Measurements from ENCODE around the gene MAP4K3.
"Not testable (repeated sequence)": the region's sequence is repeated elsewhere in the genome, so short reads cannot be mapped to it uniquely, and the experiment has no call there.

Gene MAP4K3

DNA sequence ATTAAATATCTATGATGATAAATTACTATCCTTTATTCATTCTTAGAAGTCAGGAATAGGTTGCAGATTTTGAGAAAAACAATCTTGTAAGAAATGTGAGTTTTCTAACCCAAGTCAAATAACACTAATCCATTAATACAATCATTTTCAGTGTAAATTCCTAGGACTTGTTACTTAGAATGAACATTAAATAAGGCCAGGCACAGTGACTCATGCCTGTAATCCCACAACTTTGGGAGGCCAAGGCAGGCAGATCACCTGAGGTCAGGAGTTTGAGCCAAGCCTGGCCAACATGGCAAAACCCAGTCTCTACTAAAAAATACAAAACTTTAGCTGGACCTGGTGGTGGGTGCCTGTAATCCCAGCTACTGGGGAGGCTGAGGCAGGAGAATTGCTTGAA, 147.5 kb downstream of the MAP4K3 start:
- DNase-seq, result no peak

- no peak for DNase-seq
These were observed 153.5 kb downstream of the MAP4K3 start for GRCh38 chr2:39283561-39283960.

- no peak for DNase-seq
These were observed 155.7 kb downstream of the MAP4K3 start for GRCh38 chr2:39281391-39281790.

DNA sequence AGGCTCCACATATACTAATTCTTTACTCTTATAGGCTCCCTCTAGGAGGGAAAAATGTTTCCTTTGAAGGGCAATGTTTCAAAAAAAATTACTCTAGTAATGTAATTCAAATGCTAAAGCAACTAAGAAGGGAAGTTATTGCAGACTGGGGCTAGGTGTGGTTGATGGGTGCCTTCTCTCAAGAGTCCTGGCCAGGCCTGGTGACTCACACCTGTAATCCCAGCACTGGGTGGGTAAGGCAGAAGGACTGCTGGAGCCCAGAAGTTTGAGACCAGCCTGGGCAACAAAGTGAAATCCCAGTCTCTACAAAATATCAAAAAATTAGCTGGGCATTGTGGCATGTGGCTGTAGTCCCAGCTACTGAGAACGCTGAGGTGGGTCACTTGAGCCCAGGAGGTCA, 162.1 kb downstream of the MAP4K3 start:
- no peak for DNase-seq

GRCh38 chr2:39269941-39270340, 167.1 kb downstream of the MAP4K3 start:
- DNase-seq, result no peak

GRCh38 chr2:39266916-39267434, 170.1 kb downstream of the MAP4K3 start:
- DNase-seq, result no peak

- no peak for DNase-seq
These were observed 170.8 kb downstream of the MAP4K3 start for GRCh38 chr2:39266139-39266805.

DNA sequence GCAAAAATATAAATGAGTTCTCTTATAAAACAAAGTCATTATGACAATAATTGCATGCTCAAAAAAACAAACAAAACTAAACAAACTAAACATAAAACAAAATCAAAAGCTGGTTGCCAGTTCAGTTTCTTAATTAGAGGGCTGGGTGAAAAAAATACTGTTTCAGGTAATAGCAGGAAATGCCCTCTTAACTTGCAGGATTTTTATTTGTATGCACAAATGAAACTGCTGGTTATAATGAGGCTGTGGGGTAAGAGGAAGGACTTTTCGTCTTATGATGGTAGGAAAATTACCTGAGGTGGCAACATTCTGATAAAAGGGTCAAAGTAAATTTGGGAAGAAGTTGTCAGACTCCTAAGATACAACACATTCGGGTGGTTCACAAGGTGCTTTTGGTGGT, 171.8 kb downstream of the MAP4K3 start:
- DNase-seq, result no peak

DNA sequence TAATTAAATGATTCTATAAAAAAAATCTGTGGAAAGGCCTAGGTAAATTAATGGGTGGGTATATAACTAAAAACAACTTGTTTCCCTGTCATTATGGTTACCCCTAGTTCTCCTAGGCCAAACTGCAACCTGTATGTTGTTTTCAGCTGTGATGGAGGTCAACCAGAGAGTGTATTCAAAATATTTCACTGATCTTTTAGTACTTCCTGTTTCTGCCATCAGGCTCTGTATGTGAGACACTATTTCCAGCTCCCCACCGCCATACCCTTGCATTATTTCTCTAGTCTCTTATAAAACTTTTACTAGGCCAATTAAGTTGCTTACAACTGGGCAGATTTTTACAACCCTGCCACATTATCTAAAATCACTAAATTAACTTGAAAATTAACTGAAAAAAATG, 172.4 kb downstream of the MAP4K3 start:
- DNase-seq, result no peak

GRCh38 chr2:39260087-39260486, 177.0 kb downstream of the MAP4K3 start:
- no peak for DNase-seq

GRCh38 chr2:39256040-39256439, 181.0 kb downstream of the MAP4K3 start:
- no peak for DNase-seq

DNA sequence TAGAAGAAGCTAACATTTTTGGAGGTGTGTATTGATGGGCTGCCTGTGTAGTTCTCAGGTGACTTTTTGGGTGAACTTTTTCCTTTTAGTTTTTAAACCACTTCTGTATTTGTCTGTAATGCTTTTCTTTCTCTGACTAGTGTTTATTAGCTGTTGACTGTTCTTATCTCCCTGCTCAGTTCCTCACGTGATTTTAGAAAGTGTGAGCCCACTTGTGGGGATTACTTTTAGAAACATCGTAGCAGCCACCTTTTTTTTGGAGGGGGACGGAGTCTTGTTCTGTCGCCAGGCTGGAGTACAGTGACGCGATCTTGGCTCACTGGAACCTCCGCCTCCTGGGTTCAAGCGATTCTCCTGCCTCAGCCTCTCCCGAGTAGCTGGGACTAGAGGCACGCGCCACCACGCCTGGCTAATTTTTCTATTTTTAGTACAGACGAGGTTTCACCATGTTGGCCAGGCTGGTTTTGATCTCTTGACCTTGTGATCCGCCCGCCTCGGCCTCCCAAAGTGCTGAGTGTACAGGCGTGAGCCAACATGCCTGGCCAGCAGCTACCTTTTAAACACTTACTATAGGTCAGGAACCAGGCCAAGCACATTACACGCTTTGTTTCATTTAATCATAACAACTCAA, 184.1 kb downstream of the MAP4K3 start:
- DNase-seq, result no peak

- DNase-seq, result no peak
These were observed 189.5 kb downstream of the MAP4K3 start for GRCh38 chr2:39247512-39248043.

GRCh38 chr2:39246382-39246980, 190.6 kb downstream of the MAP4K3 start:
- DNase-seq, result no peak

GRCh38 chr2:39244963-39245625, 192.0 kb downstream of the MAP4K3 start:
- DNase-seq, result peak; percentile 65

DNA sequence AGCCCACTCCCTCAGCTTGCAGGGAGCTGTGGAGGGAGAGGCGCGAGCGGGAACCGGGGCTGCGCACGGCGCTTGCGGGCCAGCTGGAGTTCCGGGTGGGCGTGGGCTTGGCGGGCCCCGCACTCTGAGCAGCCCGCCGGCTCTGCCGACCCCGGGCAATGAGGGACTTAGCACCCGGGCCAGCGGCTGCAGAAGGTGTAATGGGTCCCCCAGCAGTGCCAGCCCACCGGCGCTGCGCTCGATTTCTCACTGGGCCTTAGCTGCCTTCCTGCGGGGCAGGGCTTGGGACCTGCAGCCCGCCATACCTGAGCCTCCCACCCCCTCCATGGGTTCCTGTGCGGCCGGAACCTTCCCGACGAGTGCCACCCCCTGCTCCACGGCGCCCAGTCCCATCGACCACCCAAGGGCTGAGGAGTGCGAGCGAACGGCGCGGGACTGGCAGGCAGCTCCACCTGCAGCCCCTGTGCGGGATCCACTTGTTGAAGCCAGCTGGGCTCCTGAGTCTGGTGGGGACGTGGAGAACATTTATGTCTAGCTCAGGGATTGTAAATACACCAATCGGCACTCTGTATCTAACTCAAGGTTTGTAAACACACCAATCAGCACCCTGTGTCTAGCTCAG, 192.7 kb downstream of the MAP4K3 start:
- DNase-seq, result not testable (repeated sequence)

DNA sequence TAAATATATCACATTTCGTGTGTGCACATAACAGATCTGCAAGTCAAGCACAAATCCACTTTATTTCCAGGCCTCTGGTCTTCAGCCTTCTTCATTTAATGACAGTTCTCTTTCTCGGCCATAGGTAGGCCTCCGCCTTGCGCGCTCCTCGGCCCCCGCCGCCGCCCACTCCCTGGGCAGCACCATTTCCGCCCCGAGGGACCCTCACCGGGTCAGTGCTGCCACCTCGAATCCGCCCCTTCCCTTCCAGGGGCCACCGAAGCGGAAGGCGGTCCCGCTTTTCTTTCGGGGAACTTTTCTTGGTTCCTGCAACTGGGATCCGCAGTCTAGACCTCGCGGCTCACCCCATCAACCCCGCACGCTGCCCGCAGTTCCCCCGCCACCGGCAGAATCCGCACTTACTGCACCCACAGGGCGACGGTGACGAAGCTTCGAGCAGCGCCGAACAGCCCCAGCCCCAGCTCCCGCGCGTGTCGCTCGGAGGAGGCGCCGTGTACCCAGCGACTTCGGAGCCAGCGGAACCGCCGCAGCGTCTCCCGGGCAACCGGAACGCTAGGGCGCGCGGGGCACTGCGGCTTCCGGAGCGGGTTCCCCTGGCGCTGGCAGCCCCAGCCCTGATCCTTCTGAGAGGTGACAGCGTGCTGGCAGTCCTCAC, 193.5 kb downstream of the MAP4K3 start, which contains the start of gene CDKL4:
TSS of gene CDKL4 (minus strand) at position 502 of the 655 bp plus-strand sequence.
- DNase-seq, result no peak

DNA sequence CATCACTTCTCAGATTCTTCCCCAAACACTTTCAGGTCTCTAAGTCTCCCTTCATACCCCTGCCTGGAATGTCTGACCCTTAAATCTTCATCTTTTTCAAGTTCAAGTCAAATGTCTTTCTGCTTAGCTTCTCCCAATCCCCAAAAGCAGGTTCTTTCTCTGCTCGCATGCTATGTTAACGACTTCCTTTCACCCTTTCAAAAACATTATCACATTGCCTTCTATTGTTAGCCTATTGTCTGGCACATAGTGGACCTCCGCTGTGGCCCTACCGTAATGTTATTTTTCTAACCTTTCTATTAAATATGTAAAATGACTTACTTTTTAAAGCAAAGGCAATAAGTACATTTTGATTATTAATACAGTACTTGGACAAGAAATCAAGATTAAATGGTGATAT, 195.5 kb downstream of the MAP4K3 start:
- no peak for DNase-seq

- DNase-seq, result no peak
These were observed 196.3 kb downstream of the MAP4K3 start for GRCh38 chr2:39240758-39241157.

GRCh38 chr2:39234754-39235153, 202.3 kb downstream of the MAP4K3 start:
- DNase-seq, result no peak

DNA sequence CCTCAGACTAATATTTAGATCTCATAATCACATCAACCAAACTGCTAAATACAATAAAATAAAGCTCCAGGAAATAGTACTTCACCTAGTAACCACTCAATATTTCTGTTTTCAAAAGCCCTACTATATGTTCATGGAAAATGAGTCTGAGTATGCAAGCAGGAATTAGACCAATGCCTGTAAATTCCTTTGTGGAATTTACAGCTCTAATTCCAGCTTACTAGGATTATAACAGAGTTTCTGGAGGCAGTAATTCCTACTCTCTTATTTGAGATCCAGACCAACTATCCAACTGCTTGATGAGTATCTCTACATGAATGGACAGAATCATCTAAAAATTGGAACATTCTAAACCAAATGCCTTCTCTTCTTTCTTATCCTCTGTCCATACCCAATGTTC, 204.9 kb downstream of the MAP4K3 start:
- no peak for DNase-seq

All from KG1 (cell line).